PFSK-1 (cell line): ENCODE results near the gene S100A2.

Experiments
- FOXP2 ChIP-seq: optimal IDR thresholded peaks from 2 replicates; pipeline ENCODE3; 2011; ENCODE audit warnings: borderline replicate concordance, control low read depth, inconsistent platforms; ENCODE audit not compliant: insufficient read depth; ENCODE audit errors: extremely low read length, extremely low read depth
- POLR2AphosphoS5 ChIP-seq: IDR thresholded peaks from 2 replicates; pipeline ENCODE4 v1.6.1; 2012; ENCODE audit warnings: low read depth, mild to moderate bottlenecking, control low read depth, low read length, moderate library complexity
- SIN3A ChIP-seq: IDR thresholded peaks from 2 replicates; pipeline ENCODE4 v1.6.1; 2012; ENCODE audit warnings: mild to moderate bottlenecking, low read length, moderate library complexity, borderline replicate concordance; ENCODE audit not compliant: insufficient read depth
- TAF1 ChIP-seq: IDR thresholded peaks from 2 replicates; pipeline ENCODE4 v1.6.1; 2012; ENCODE audit warnings: low read length, control low read depth, borderline replicate concordance; ENCODE audit not compliant: insufficient read depth
- TF ChIP-seq, protein P1 (sequence below), 2 experiments: IDR thresholded peaks; 2 replicates each; pipeline versions ENCODE4 v1.6.1 to v1.8.0; 2011 to 2012; ENCODE audit warnings: low read depth in 2 of 2, low read length in 2 of 2, control low read depth in 1 of 2, inconsistent platforms in 1 of 2, mild to moderate bottlenecking in 1 of 2, moderate library complexity in 1 of 2; ENCODE audit not compliant: insufficient read depth in 1 of 2

DNA sequence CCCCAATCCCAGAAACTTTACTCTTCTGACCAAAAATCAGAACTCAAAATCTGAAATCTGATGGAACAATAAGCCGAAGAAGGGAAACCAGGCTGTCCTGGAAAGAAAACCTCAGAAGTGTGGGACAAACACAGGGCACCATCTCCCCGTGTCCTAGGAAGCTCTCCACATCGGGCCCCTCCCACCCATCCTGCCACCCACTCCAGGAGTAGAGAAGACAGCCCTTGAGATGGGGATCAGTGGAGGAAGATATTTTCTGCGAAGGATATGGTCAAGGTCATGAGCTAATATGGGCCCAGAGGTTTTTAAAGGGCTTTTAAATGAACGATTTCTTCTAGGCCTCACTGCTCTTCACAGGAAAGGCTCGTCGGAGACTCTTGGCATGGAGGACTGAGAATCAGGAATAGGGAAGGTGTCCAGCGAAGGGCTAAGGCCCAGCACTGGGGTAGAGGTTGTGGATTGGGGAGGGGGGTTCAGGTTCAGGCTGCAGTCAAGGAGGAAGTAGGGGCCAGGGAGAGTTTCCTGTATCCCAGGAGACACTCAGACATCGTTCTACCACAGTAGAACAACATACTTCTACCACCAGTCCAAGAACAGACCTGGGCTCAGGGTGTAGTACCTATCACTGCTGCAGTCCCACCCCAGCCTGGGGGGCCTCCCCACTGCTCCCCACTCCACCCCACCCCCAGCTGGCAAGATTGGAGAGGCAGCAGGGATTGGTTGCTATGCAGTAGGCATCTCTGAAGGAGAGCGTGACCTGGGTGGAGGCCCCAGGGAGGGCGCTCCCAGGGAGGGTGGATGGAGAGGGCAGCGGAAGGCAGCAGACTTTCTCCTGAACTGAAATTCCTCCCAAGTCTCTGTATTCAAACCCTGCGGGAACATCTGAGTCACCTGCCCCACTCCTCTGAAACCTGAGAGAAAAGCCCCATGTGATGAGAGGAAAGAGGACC is 23.7 kb downstream of the S100A2 start:
- TF ChIP-seq POLR2AphosphoS5, result no peak
- no peak for TF ChIP-seq TAF1
- TF ChIP-seq SIN3A, result no peak
- TF ChIP-seq, protein P1, sequence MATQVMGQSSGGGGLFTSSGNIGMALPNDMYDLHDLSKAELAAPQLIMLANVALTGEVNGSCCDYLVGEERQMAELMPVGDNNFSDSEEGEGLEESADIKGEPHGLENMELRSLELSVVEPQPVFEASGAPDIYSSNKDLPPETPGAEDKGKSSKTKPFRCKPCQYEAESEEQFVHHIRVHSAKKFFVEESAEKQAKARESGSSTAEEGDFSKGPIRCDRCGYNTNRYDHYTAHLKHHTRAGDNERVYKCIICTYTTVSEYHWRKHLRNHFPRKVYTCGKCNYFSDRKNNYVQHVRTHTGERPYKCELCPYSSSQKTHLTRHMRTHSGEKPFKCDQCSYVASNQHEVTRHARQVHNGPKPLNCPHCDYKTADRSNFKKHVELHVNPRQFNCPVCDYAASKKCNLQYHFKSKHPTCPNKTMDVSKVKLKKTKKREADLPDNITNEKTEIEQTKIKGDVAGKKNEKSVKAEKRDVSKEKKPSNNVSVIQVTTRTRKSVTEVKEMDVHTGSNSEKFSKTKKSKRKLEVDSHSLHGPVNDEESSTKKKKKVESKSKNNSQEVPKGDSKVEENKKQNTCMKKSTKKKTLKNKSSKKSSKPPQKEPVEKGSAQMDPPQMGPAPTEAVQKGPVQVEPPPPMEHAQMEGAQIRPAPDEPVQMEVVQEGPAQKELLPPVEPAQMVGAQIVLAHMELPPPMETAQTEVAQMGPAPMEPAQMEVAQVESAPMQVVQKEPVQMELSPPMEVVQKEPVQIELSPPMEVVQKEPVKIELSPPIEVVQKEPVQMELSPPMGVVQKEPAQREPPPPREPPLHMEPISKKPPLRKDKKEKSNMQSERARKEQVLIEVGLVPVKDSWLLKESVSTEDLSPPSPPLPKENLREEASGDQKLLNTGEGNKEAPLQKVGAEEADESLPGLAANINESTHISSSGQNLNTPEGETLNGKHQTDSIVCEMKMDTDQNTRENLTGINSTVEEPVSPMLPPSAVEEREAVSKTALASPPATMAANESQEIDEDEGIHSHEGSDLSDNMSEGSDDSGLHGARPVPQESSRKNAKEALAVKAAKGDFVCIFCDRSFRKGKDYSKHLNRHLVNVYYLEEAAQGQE (IDR thresholded peaks at IDR 0.05; ENCODE audit: insufficient read depth in 1 of 2, low read depth in 2 of 2, low read length in 2 of 2), result no peak
- no peak for TF ChIP-seq FOXP2
